ENCODE measurements around the gene SLC6A20.

Gene SLC6A20

GRCh38 chr3:45795882-45796765 lies at the start of gene SLC6A20:
SLC6A20 (minus strand) TSS chr3:45796536; CDS start chr3:45796419, 117 bp downstream.
- DNase-seq = no peak

GRCh38 chr3:45844616-45845015 lies 48.3 kb upstream of the SLC6A20 start:
- DNase-seq = no peak

- no peak for DNase-seq
Measured at GRCh38 chr3:45842851-45843625, 46.7 kb upstream of the SLC6A20 start.

GRCh38 chr3:45841757-45842491 lies 45.6 kb upstream of the SLC6A20 start, which contains the start of gene LZTFL1:
LZTFL1 (minus strand) TSS chr3:45842119; CDS start chr3:45841991, 128 bp downstream.
- peak; percentile 97 for DNase-seq

GRCh38 chr3:45841420-45841756 lies 45.1 kb upstream of the SLC6A20 start:
- peak; percentile 15 for DNase-seq

GRCh38 chr3:45838466-45838865 lies 42.1 kb upstream of the SLC6A20 start:
- no peak for DNase-seq

GRCh38 chr3:45832699-45833098 lies 36.4 kb upstream of the SLC6A20 start:
- DNase-seq = no peak

- DNase-seq = no peak
Measured at GRCh38 chr3:45830121-45830520, 33.8 kb upstream of the SLC6A20 start.

- no peak for DNase-seq
Measured at GRCh38 chr3:45826908-45827307, 30.6 kb upstream of the SLC6A20 start.

- no peak for DNase-seq
Measured at GRCh38 chr3:45826321-45826720, 30.0 kb upstream of the SLC6A20 start.

- no peak for DNase-seq
Measured at GRCh38 chr3:45821127-45821526, 24.8 kb upstream of the SLC6A20 start.

- DNase-seq = peak; percentile 35
Measured at GRCh38 chr3:45819543-45819942, 23.2 kb upstream of the SLC6A20 start.

GRCh38 chr3:45817831-45818522 lies 21.6 kb upstream of the SLC6A20 start:
- peak; percentile 96 for DNase-seq

GRCh38 chr3:45816544-45816943 lies 20.2 kb upstream of the SLC6A20 start:
- DNase-seq = peak; percentile 16

GRCh38 chr3:45814322-45814721 lies 18.0 kb upstream of the SLC6A20 start:
- DNase-seq = no peak

GRCh38 chr3:45807681-45808540 lies 11.6 kb upstream of the SLC6A20 start:
- no peak for DNase-seq

GRCh38 chr3:45807133-45807532 lies 10.8 kb upstream of the SLC6A20 start:
- DNase-seq = no peak

GRCh38 chr3:45806072-45806471 lies 9.7 kb upstream of the SLC6A20 start:
- DNase-seq = no peak

GRCh38 chr3:45803252-45803935 lies 7.1 kb upstream of the SLC6A20 start:
- no peak for DNase-seq

- no peak for DNase-seq
Measured at GRCh38 chr3:45802146-45802545, 5.8 kb upstream of the SLC6A20 start.

GRCh38 chr3:45800611-45801010 lies 4.3 kb upstream of the SLC6A20 start:
- DNase-seq = no peak
